Measurements from ENCODE around the gene NSD1. TPM values are rescaled to one million over a fixed set of nuclear protein-coding genes. Genes with fewer than 3 reads are reported as not detected.

Gene NSD1
- total RNA-seq, 1 experiment from 2014 or later, result 48.9 TPM

DNA sequence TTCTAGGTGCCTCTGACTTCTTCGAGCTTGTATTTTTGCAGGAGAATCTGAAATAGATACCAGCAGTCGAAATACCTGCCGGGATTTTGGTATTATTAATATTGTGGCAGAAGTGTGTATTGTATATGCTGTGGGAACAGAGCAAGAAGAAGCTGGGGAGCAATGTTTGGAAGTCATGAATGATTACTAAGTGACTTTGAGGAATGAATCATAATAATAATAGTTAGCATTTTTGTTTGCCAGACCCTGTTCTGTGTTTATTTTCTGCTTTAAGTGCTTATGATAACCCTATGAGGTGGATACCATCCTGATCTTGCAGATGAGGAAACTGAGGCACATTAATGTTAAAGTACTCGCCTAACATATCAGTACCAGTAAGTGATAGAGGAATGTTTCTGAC, 137.5 kb downstream of the NSD1 start:
- peaks cover 8% of the 10 kb centered on the region; the same call in 1 of the 2 replicates for H3K4me1 ChIP-seq (ENCODE audit: insufficient read depth, low read length)
- no peak overlapping the region for H3K4me2 ChIP-seq (ENCODE audit: low read length)
- intact Hi-C loops (cut with micrococcal nuclease), result no loop called here
- BruUV-seq (replicated peaks), result no TSS peak
- H3K27me3 ChIP-seq (ENCODE audit: low read length), result no peaks in the 10 kb centered on the region
- H3K9me3 ChIP-seq (ENCODE audit: low read length), result no peaks in the 10 kb centered on the region
- H3K4me3 ChIP-seq (ENCODE audit: low read length), result no peak overlapping the region
- TF ChIP-seq EZH2 (IDR thresholded peaks at IDR 0.05; ENCODE audit: low read length, unreplicated experiment), result no peak
- no peak for TF ChIP-seq EZH2phosphoT487 (IDR thresholded peaks at IDR 0.05; ENCODE audit: borderline replicate concordance, low read length)
- TF ChIP-seq, protein P1, sequence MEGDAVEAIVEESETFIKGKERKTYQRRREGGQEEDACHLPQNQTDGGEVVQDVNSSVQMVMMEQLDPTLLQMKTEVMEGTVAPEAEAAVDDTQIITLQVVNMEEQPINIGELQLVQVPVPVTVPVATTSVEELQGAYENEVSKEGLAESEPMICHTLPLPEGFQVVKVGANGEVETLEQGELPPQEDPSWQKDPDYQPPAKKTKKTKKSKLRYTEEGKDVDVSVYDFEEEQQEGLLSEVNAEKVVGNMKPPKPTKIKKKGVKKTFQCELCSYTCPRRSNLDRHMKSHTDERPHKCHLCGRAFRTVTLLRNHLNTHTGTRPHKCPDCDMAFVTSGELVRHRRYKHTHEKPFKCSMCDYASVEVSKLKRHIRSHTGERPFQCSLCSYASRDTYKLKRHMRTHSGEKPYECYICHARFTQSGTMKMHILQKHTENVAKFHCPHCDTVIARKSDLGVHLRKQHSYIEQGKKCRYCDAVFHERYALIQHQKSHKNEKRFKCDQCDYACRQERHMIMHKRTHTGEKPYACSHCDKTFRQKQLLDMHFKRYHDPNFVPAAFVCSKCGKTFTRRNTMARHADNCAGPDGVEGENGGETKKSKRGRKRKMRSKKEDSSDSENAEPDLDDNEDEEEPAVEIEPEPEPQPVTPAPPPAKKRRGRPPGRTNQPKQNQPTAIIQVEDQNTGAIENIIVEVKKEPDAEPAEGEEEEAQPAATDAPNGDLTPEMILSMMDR (conservative IDR thresholded peaks at IDR 0.05; ENCODE audit: low read depth, low read length), result no peak
- no peak overlapping the region for H3K27ac ChIP-seq (ENCODE audit: low read length)
- peaks cover 47% of the 10 kb centered on the region for H3K36me3 ChIP-seq (ENCODE audit: low read depth, low read length)
- no peaks in the 10 kb centered on the region for H3K9me2 ChIP-seq (replicated peaks; ENCODE audit: low read length)
- DNase-seq (no peak), ATAC-seq (peak; percentile 63)
- no peak overlapping the region for H3K9ac ChIP-seq (ENCODE audit: low read length)
- H3F3A ChIP-seq (ENCODE audit: low read length, unreplicated experiment), result no peaks in the 10 kb centered on the region
- POLR2A ChIA-PET (ENCODE audit: unreplicated experiment), result no interaction called here
- H3K79me2 ChIP-seq (ENCODE audit: low read length), result no peaks in the 10 kb centered on the region
- no peaks in the 10 kb centered on the region for H4K20me1 ChIP-seq (ENCODE audit: low read length)
- H2AFZ ChIP-seq (ENCODE audit: low read length), result no peak overlapping the region
- CTCF ChIA-PET, result interaction anchor here (0.5 to 0.7 kb wide), 2 partner anchors 29 to 149 kb away, joined by 3 to 9 read pairs; no protein-coding TSS in a partner anchor

DNA sequence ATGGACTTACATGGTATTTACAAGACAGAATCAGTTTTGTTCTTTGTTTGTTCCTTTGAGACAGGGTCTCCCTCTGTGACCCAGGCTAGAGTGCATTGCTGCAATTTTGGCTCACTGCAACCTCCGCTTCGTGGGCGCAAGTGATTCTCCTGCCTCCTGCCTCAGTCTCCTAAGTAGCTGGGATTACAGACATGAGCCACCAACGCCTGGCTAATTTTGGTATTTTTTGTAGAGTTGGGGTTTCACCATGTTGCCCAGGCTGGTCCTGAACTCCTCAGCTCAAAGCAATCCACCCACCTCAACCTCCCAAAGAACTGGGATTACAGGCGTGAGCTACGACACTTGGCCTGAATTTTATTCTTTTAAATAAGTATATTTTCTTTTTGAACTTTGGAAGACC, 142.3 kb downstream of the NSD1 start:
- ChIA-PET POLR2A (ENCODE audit: unreplicated experiment) (no interaction called here), CTCF (no interaction called here)
- Histone ChIP-seq H3K36me3 (ENCODE audit: low read depth, low read length) (peaks cover 44% of the 10 kb centered on the region), H3K27ac (ENCODE audit: low read length) (no peak overlapping the region), H2AFZ (ENCODE audit: low read length) (no peak overlapping the region), H3K9ac (ENCODE audit: low read length) (no peak overlapping the region), H3K9me2 (replicated peaks; ENCODE audit: low read length) (no peaks in the 10 kb centered on the region), H4K20me1 (ENCODE audit: low read length) (no peaks in the 10 kb centered on the region), H3K4me3 (ENCODE audit: low read length) (no peak overlapping the region), H3K79me2 (ENCODE audit: low read length) (no peaks in the 10 kb centered on the region), H3K27me3 (ENCODE audit: low read length) (no peaks in the 10 kb centered on the region), H3K4me1 (ENCODE audit: insufficient read depth, low read length) (peaks cover 2% of the 10 kb centered on the region; the same call in 1 of the 2 replicates), H3K9me3 (ENCODE audit: low read length) (no peaks in the 10 kb centered on the region), H3F3A (ENCODE audit: low read length, unreplicated experiment) (no peaks in the 10 kb centered on the region), H3K4me2 (ENCODE audit: low read length) (no peak overlapping the region)
- intact Hi-C loops (cut with micrococcal nuclease), result no loop called here
- DNase-seq, result no peak
- no TSS peak for BruUV-seq (replicated peaks)
- TF ChIP-seq EZH2phosphoT487 (IDR thresholded peaks at IDR 0.05; ENCODE audit: borderline replicate concordance, low read length) (no peak), EZH2 (IDR thresholded peaks at IDR 0.05; ENCODE audit: low read length, unreplicated experiment) (no peak)
- TF ChIP-seq, protein P1 (conservative IDR thresholded peaks at IDR 0.05; ENCODE audit: low read depth, low read length), result no peak
- ATAC-seq, result no peak

- intact Hi-C loops (cut with micrococcal nuclease), result no loop called here
- ChIA-PET POLR2A (ENCODE audit: unreplicated experiment) (no interaction called here), CTCF (interaction anchor here (0.6 kb wide), 1 partner anchor 26 kb away, joined by 8 read pairs; no protein-coding TSS in a partner anchor)
- no peak overlapping the region for H2AFZ ChIP-seq (ENCODE audit: low read length)
- H3K36me3 ChIP-seq (ENCODE audit: low read depth, low read length), result peaks cover 38% of the 10 kb centered on the region
- H3K4me2 ChIP-seq (ENCODE audit: low read length), result no peak overlapping the region
- H3K27ac ChIP-seq (ENCODE audit: low read length), result no peak overlapping the region
- H3K4me3 ChIP-seq (ENCODE audit: low read length), result no peak overlapping the region
- ATAC-seq, result no peak
- H3F3A ChIP-seq (ENCODE audit: low read length, unreplicated experiment), result no peaks in the 10 kb centered on the region
- no peak for DNase-seq
- BruUV-seq (replicated peaks), result no TSS peak
- no peaks in the 10 kb centered on the region for H3K4me1 ChIP-seq (ENCODE audit: insufficient read depth, low read length)
- no peak overlapping the region for H3K9ac ChIP-seq (ENCODE audit: low read length)
- H3K79me2 ChIP-seq (ENCODE audit: low read length), result no peaks in the 10 kb centered on the region
- H3K9me2 ChIP-seq (replicated peaks; ENCODE audit: low read length), result no peaks in the 10 kb centered on the region
- no peaks in the 10 kb centered on the region for H3K9me3 ChIP-seq (ENCODE audit: low read length)
- TF ChIP-seq EZH2phosphoT487 (IDR thresholded peaks at IDR 0.05; ENCODE audit: borderline replicate concordance, low read length), result no peak
- no peak for TF ChIP-seq EZH2 (IDR thresholded peaks at IDR 0.05; ENCODE audit: low read length, unreplicated experiment)
- TF ChIP-seq, protein P1 (conservative IDR thresholded peaks at IDR 0.05; ENCODE audit: low read depth, low read length), result no peak
- no peaks in the 10 kb centered on the region for H3K27me3 ChIP-seq (ENCODE audit: low read length)
- H4K20me1 ChIP-seq (ENCODE audit: low read length), result no peaks in the 10 kb centered on the region
Observed at GRCh38 chr5:177276886-177277285, 143.3 kb downstream of the NSD1 start.
